ENCODE data around the gene TNFAIP3.

Gene TNFAIP3

DNA sequence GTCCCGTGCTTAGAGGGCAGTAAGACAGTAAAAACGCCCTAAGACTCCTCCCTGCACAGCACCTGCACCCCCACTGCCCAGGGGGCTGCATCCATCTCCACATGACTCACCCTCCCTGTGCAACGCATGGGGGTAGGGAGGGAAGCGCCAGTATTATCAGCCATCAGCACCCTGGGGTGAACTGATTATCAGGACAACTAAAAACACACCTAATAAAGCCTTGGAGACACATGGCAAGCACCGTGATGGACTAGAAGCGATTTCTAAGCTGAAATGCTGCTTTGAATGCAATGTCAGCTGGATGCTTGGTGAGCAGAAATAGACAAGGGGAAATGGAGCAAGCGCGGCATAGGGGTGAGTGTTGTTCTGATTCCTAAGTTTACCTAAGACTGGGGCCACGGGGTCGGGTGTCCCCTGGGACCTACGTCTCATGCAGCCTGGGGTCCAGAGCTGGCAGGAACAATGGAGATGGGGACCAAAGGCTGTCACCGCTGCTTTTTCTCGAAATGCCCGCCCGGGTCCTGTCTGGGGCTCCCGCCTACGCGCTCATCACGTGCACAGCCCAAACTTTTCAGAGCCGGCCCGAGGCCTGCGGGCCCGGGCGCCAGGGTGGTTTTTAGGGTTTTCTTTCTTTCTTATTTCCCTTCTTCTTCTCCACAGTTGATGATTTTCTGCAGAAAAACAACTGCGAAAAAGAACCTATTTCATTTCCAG lies 702 bp upstream of the TNFAIP3 start:
- peak; percentile 39 for DNase-seq

DNA sequence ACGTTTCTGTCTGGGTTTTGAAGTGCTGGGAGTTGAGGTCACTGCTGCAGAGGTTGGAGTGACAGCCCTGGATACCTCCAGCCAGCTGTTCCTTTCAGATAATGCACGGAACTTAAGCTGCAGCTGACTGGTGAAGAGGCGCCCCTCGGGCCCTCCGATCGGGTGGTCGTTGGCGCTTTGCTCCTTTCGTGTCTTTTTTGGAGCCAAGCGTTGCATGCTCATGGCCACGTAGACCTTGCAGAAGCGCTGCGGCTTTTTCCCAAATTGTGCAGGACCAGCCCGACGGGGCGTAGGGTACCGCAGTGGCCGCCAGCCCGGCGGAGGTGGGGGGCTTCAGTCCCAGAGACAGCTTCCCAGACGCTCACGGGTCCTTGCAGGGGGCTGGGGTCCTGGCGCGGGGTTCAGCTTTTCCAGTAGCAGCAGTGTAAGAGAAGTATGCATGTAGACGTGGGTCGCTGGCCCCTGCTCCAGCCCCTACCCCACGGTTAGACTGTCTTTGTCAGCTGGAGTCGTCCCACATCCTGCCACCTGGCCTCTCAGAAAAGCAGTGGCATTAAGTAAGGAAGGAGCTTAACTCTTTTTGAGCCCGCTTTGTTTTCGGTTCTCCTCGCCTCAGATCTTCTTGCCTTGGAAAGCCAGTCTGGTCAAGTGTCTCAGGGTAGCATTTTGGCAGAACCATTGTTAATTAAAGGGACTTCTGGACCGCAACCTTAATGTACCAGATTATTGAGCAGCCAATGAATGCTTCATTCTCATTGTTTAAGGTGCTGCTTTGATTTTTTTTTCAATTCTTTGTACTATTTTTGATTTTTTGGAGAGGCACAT lies 838 bp downstream of the TNFAIP3 start:
- DNase-seq, result peak; percentile 61

DNA sequence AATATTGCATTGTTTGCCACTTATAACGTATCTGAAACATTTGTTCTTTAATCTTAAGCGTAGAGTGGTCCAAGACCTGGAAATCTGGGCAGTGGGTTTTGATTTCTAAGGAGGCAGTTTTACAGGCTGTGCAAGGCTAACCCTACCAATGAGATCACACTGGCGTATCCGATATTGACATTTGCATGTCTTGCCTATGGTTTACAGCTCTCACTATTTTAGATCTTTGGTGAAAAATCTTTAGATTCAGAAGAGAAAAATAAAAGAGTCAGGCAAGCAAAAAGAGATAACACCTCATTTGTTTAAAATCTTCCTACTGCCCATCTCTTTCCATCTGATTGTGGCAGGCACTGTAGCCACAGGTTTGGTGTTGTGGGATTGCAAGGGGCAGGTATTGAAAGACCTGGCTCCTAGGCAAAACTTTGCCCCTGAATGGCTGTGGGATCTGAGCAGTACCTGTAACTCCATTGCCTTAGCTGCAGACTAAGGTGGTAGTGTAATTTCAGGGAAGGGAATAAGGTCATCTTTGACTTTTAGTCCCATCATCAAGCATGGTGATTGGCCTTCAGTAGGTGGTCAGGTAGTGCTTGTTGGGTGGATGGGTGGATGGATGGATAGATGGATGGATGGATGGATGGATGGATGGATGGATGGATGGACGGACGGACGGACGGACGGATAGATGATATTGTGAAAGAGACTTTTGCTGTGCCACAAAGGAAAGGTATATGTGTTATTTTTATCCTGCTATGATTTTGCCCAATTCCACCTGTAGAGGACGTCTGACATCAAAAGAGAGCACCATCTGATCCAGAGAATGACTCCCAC lies 1.9 kb downstream of the TNFAIP3 start:
- no peak for DNase-seq

DNA sequence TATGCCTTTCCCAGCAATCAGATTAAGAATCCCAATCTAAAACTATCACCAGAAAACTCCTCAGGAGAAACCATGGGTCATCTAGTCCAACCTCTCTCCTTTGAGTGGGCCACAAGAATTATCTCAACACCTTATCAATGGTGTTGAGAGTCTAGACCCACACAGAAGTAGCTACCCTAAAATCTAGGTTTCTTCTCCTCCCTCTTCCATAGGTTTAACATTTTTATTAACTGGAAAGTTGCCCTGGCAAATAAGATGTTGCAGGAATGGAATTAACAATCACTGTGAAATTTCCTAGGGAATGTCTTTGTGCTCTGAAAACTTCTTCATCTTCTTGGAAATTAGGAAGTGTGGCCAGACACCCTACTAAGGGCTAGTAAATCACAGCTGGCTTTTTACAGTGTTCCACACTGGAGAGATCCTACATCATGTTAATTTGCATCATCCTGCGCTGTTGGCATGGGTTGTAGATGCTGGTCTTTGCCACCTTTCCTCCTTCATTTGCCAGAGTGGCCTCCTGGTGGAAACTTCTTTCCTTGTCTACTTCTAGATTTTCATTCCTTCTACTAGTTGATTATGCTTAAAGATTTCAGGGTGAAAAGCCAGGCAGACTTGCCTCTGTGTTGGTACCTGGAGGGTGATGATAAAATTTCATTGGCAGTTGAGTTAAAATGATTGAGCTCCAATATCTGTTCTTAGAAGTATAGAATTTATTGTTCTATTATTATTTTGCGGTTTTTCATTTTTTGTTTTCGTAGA lies 2.7 kb downstream of the TNFAIP3 start:
- DNase-seq, result no peak

DNA sequence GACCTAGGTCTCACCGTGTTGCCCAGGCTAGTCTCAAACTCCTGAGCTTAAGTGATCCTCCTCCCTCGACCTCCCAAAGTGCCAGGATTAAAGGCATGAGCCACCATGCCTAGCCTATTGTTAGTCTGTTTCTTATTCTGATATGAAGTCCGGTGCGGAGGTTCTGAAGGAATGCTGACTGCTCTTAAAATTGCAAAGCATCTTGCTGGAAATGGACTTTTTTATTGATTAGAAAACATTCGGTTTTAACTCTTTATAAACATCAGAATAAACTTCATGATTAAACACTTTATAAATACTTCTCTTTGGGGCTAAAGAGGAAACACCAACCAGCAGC lies 3.2 kb downstream of the TNFAIP3 start:
- DNase-seq, result no peak

DNA sequence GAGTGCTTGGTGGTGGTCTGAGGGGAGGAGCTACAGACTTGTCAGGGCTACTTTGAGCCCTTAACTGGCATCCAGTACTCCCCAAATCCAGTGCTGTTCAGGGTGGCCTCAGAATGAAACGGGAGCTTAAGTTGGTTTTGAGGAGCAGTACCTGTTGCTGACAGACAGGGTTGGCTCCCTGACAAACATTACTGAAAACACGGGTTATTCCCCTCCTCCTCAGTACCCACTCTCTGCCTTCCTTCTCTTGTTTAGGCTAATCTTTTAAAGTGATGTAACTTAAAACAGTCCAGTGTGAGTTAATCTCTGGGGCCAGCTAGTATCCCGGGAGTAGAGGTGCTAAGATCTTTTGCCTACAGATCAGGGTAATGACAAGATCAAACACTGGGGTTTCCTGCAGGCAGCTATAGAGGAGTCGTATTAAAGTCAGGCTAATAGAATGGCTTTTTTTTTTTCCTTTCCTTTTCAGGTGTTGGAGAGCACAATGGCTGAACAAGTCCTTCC lies 3.7 kb downstream of the TNFAIP3 start:
- DNase-seq, result peak; percentile 63

DNA sequence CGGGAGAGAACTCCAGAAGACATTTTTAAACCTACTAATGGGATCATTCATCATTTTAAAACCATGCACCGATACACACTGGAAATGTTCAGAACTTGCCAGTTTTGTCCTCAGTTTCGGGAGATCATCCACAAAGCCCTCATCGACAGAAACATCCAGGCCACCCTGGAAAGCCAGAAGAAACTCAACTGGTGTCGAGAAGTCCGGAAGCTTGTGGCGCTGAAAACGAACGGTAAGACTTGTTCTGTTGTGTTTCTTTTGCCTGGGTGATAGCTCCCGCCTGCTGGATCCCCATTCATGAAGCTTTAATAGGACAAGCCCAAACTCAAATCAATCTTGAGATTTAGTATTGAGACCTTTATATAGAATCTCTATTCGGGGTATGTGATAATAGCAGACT lies 4.2 kb downstream of the TNFAIP3 start:
- DNase-seq, result no peak

DNA sequence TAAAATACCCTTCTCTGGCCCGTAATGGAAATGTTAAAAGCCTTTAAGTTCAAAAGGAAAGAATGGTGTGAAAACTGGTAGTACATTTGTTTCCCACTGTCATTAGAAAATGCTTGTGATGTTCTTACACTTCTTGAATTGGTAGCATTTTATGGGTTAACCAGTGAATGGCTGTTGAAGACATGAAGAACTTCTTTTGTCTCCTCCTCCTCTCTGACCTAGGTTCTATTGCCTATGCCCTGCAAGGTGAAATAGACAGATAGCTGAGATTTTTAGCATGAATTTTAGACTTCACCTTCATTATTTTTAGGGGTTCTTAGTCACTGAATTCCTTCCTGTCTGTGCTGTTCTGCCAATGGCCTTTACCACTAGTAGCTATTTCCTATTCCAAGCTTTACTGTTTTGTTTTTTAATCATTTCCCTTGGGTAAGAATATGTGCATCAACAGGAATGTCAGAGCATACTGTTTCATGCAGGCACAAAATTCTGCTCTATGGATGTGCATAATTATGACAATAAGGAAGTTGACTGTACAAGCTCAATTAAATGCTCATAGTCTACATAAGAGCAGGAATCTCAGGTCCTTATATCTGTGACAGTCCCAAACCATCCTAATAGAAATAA lies 4.9 kb downstream of the TNFAIP3 start:
- no peak for DNase-seq

DNA sequence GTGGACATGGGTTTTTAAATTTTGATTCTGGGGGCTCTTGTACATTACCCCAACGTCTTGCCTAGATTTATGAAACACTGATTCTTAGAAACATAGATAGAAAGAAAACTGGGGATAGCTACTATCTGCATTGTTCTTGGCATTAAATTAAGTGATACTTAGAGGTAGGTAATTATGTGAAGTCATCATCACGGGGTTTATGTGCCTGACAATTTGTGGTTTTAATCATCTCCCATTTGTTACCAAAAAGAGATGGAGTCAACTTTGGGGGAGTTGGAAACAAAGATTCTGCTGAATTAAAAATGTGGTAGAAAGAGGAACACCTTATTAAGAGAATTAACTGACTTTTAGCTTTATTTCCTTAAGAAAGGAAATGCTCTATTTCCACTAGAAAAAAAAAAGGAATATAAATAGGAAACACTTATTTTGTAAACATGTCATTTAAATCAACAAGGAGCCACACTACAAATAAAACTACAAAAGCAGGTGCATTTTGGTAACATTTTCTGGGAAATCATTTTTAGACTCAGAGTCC lies 5.6 kb downstream of the TNFAIP3 start:
- DNase-seq, result no peak

DNA sequence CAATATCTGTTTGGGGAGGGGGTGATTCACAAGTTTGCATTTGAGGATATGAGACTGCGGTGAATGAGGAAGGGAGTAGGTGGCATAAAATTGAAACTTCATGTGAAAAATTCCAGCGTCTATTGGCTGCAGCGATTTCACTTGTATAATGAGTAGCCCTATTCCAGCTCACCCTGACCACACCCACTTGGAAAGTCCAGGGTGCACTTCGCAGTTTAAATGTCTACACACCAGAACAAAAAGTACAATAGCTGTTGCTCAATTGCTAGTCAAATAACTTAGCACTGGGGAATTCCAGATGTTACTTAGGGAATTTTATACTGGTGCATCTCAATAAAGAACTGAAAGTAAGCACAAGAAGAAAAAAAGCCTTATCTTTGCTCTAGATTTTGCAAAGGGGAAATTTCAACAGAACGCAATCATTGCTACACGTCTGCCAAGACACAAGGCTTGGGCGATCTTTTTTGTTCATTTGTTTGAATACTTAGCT lies 6.3 kb downstream of the TNFAIP3 start:
- DNase-seq, result peak; percentile 85

DNA sequence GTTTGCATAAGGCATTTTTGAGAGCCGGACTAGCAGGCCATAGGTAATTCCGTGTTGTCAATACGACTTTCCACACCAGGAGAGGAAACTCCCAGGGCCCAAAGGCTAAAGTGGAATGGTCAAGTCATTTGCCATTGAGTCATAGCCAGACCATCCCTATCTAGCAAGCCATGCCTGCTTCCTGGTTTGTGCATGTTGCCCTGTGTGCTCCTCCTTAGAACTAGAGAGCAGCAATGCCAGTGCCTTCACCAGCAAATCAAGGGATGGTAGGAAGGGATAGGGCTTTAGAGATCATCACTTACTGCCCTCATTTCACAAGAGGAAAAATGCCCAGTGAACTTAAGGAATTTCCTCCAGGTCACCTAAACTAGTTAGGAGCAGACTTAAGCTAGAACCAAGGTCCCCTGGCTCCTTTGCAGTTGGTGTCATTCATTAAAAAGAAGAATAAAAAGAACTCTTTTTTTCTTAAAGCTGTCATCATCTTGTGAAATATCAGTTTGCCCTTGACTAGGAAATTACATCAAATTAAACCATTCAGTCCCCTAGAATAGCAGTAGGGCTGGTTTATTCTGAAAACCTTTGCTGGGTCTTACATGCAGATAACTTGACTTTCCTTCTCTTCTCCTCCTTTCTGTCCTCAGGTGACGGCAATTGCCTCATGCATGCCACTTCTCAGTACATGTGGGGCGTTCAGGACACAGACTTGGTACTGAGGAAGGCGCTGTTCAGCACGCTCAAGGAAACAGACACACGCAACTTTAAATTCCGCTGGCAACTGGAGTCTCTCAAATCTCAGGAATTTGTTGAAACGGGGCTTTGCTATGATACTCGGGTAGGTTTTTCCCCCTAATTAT lies 7.4 kb downstream of the TNFAIP3 start:
- peak; percentile 40 for DNase-seq

DNA sequence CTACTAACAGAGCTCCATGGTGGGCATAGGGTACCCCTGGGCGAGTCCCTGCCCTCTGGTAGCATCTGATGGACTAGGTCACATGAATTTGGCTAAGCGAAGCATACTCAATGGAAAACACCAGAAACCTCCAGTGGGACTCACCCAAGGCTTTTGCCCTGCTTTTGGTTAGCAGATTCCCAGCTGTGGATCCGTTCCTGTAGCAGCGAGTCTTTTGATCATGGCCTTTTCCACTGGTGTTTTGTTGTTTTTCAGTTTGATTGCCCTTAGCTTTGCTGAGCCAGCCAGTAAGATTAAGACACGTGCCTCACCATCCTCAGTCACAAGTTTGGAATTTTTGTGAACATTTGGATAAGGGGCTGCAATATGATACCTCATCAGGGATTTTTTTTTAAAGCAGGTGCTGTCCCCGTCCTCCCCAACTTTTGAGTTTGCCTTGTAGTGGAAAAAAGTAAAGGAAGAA lies 8.0 kb downstream of the TNFAIP3 start:
- no peak for DNase-seq

DNA sequence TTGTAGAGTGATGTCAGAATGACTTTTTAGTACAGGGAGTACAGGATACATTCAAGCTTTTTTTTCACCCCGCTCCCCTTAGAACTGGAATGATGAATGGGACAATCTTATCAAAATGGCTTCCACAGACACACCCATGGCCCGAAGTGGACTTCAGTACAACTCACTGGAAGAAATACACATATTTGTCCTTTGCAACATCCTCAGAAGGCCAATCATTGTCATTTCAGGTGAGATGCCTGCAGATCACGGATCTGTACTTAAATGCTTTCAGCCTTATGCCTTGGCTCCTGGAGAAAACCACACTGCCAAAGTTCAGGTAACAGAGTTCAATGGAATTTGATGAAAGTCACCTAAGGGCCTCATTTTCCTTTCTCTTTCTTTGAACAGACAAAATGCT lies 8.5 kb downstream of the TNFAIP3 start:
- no peak for DNase-seq

DNA sequence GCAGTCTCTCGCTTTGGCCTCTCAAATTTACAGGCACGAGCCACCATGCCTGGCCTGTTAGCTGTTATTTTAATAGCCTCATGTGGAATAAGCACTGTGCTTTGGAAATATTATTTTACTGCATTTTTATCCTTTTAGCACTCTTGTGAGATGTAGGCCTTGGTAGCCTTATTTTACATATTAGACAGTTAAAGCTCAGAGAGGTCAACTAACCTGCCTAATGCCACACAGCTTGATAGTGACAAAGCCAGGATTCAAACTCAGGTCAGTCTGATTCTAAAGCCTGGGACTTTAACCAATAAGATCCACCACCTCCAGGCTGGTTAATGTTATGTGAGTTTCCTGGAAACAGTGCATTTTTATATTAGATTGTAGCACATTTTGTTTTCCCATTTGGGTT lies 9.5 kb downstream of the TNFAIP3 start:
- no peak for DNase-seq

DNA sequence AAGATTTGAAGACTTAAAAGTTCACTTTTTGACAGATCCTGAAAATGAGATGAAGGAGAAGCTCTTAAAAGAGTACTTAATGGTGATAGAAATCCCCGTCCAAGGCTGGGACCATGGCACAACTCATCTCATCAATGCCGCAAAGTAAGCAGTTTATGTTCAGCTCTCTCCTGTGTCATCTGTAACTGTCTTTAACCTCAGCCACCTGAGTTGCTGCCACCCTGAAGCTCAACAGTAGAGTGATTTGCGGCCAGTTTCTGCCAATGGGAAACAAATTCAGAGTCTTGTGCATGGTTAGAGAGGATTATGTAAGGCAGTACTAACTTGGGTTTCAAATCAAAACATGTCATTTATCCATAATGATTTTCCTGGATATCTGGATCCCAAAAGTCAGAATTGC lies 10.1 kb downstream of the TNFAIP3 start:
- DNase-seq, result no peak

DNA sequence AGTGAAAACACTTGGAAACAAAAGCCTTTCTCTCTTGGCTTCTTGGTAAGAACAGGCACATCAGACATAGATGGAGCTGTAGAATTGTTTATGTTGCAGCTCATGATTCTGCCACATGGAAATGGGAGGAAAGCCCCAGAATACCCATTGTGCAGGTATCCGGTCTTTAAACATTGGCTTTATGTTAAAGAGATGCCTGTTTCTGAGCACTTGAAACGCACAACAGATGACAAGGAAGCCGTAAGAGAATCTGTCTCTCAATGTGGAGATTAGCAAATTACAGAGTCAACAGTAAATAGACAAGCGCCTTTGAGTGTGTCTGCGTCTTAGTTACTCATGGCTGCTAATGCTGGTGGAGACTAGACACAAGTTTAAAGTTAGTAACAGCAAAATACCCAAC lies 10.5 kb downstream of the TNFAIP3 start:
- DNase-seq, result no peak

DNA sequence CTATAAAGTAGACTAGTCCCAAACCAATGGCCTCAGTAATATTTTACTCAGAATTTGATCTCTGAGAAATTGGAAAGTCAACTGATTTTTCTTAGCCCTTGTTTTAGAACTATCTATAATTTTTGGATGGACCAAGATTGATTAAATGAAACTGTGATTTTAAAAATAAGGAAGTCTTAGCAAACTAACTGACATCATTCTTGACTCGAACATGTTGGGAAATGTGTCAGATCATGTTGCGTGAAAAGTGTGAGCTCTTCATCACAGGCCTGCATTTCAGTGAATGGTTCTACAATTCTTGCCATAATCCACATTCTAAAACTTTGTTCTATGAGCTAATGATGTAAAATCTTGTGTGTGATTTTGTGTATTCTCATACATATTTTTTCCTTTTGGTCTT lies 11.0 kb downstream of the TNFAIP3 start:
- DNase-seq, result no peak

DNA sequence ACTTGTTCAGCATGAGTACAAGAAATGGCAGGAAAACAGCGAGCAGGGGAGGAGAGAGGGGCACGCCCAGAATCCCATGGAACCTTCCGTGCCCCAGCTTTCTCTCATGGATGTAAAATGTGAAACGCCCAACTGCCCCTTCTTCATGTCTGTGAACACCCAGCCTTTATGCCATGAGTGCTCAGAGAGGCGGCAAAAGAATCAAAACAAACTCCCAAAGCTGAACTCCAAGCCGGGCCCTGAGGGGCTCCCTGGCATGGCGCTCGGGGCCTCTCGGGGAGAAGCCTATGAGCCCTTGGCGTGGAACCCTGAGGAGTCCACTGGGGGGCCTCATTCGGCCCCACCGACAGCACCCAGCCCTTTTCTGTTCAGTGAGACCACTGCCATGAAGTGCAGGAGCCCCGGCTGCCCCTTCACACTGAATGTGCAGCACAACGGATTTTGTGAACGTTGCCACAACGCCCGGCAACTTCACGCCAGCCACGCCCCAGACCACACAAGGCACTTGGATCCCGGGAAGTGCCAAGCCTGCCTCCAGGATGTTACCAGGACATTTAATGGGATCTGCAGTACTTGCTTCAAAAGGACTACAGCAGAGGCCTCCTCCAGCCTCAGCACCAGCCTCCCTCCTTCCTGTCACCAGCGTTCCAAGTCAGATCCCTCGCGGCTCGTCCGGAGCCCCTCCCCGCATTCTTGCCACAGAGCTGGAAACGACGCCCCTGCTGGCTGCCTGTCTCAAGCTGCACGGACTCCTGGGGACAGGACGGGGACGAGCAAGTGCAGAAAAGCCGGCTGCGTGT lies 11.6 kb downstream of the TNFAIP3 start:
- DNase-seq, result peak; percentile 32

DNA sequence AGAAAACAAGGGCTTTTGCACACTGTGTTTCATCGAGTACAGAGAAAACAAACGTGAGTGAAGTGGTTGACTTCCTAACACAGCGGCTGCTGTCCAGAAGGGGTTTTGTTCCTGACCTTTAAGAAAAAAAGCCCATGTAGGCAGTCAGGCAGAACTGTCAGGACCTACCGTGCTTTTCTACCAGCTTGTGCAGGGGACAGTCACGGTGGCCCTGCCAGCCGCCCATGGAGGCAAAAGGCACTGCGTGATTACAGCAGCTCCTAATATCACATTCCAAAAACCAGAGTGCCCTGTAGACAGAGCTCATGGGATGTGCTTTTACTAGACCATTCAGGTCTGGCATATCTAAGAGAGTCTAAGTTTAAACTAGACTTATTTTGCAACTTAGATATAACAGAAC lies 12.2 kb downstream of the TNFAIP3 start:
- no peak for DNase-seq
